Endothelial cell of umbilical vein (primary cell): ENCODE measurements around the gene RCAN1. TPM values are rescaled to one million over a fixed set of nuclear protein-coding genes. Genes with fewer than 3 reads are reported as not detected.

Experiments used
- BruUV-seq: library from RNA; stranded (reverse); fragments of 400-500 nt; replicated peaks from 2 replicates; lab custom pipeline; 2021; lab: Mats Ljungman, UMichigan
- CTCF ChIA-PET: fragments of 300-600, 350-600 bp; sonication (Branson Sonifier 250); formaldehyde crosslinking; loops from one replicate; lab custom pipeline; 2021; ENCODE audit warnings: antibody characterized with exemption, inconsistent platforms; lab: Charles Lee
- POLR2A ChIA-PET: fragments of 300-600, 350-600 bp; sonication (Branson Sonifier 250); formaldehyde crosslinking; loops from one replicate; lab custom pipeline; 2021; ENCODE audit warnings: antibody characterized with exemption, inconsistent platforms; lab: Charles Lee
- DNase-seq: peaks from one replicate; pipeline ENCODE4 v3.0.0-alpha.2; 2011; ENCODE audit warnings: low read depth, low spot score
- FAIRE-seq: peaks from 2 replicates; lab custom pipeline; 2011; peaks lifted over from hg19 to GRCh38; lab: Jason Lieb, UNC
- H2AFZ ChIP-seq: 2 replicates; pipeline ENCODE4 v1.6.0; 2012; ENCODE audit warnings: low read depth, low read length, control low read depth, inconsistent platforms
- H3K27ac ChIP-seq: 2 replicates; pipeline ENCODE4 v1.5.1; 2011; ENCODE audit warnings: low read depth, mild to moderate bottlenecking, control low read depth, low read length, moderate library complexity; ENCODE audit not compliant: insufficient read depth
- H3K27me3 ChIP-seq, 2 experiments: 2 replicates each; pipeline versions ENCODE4 v1.6.0 to v1.6.1; 2011; ENCODE audit warnings: low read length in 2 of 2, mixed read lengths in 1 of 2; ENCODE audit not compliant: control insufficient read depth in 2 of 2, insufficient read depth in 2 of 2
- H3K36me3 ChIP-seq, 2 experiments: 2 replicates in 1 of 2; 3 replicates in 1 of 2; pipeline ENCODE4 v1.5.1; 2011; ENCODE audit warnings: low read length in 2 of 2, mild to moderate bottlenecking in 1 of 2, moderate library complexity in 1 of 2; ENCODE audit not compliant: control insufficient read depth in 2 of 2, insufficient read depth in 2 of 2; ENCODE audit errors: extremely low read depth in 1 of 2
- H3K4me1 ChIP-seq: 3 replicates; pipeline ENCODE4 v1.5.1; 2011; ENCODE audit warnings: mild to moderate bottlenecking, low read length; ENCODE audit not compliant: control insufficient read depth, insufficient read depth; ENCODE audit errors: extremely low read depth
- H3K4me2 ChIP-seq: 2 replicates; pipeline ENCODE4 v1.6.1; 2011; ENCODE audit warnings: low read length, control low read depth, mixed read lengths; ENCODE audit not compliant: insufficient read depth
- H3K4me3 ChIP-seq, 3 experiments: fragments of 200-600 bp in 1 of 3; sonication (generic), shearing (Covaris generic) in 1 of 3; replicated peaks in 1 of 3; 2 replicates each; pipeline ENCODE4 v1.5.1; 2011 to 2016; ENCODE audit warnings: control low read depth in 3 of 3, low read length in 3 of 3, mild to moderate bottlenecking in 2 of 3, inconsistent platforms in 1 of 3, low read depth in 1 of 3, moderate library complexity in 1 of 3; ENCODE audit not compliant: insufficient read depth in 1 of 3
- H3K79me2 ChIP-seq: 2 replicates; pipeline ENCODE4 v1.6.0; 2012; ENCODE audit warnings: low read length, inconsistent platforms; ENCODE audit not compliant: control insufficient read depth, insufficient read depth
- H3K9ac ChIP-seq: replicated peaks from 2 replicates; pipeline ENCODE3; 2011; ENCODE audit warnings: low read length, control low read depth; ENCODE audit not compliant: insufficient read depth; ENCODE audit errors: extremely low read depth
- H3K9me1 ChIP-seq: replicated peaks from 3 replicates; pipeline ENCODE4 v1.6.0; 2011; ENCODE audit warnings: mild to moderate bottlenecking, low read length; ENCODE audit not compliant: control insufficient read depth, insufficient read depth; ENCODE audit errors: extremely low read depth
- H3K9me3 ChIP-seq: replicated peaks from 2 replicates; pipeline ENCODE4 v1.5.1; 2012; ENCODE audit warnings: low read length, inconsistent platforms; ENCODE audit not compliant: control insufficient read depth, insufficient read depth
- H4K20me1 ChIP-seq: replicated peaks from 2 replicates; pipeline ENCODE3; 2011; ENCODE audit warnings: mild to moderate bottlenecking, low read length; ENCODE audit not compliant: control insufficient read depth, insufficient read depth; ENCODE audit errors: extremely low read depth
- CTCF ChIP-seq, 2 donors: IDR thresholded peaks; 1 replicate in 1 of 2; 2 replicates in 1 of 2; pipeline ENCODE4 v1.5.1; 2011; ENCODE audit warnings: low read length in 2 of 2, mild to moderate bottlenecking in 2 of 2, moderate library complexity in 2 of 2, control low read depth in 1 of 2, inconsistent platforms in 1 of 2, low read depth in 1 of 2; ENCODE audit not compliant: insufficient read depth in 1 of 2; ENCODE audit errors: extremely low read depth in 1 of 2
- EZH2 ChIP-seq: IDR thresholded peaks from 2 replicates; pipeline ENCODE4 v1.6.1; 2012; ENCODE audit warnings: borderline replicate concordance, low read depth, mild to moderate bottlenecking, moderate library complexity, low read length, inconsistent platforms; ENCODE audit not compliant: severe bottlenecking
- FOS ChIP-seq: IDR thresholded peaks from 2 replicates; pipeline ENCODE4 v1.6.1; 2011; ENCODE audit warnings: mild to moderate bottlenecking, low read length, moderate library complexity, borderline replicate concordance; ENCODE audit not compliant: insufficient read depth
- GATA2 ChIP-seq: IDR thresholded peaks from 2 replicates; pipeline ENCODE4 v1.7.0; 2011; ENCODE audit warnings: low read depth, mild to moderate bottlenecking, moderate library complexity, mixed read lengths, low read length; ENCODE audit not compliant: insufficient read length, insufficient read depth
- JUN ChIP-seq: IDR thresholded peaks from 2 replicates; pipeline ENCODE4 v1.6.1; 2011; ENCODE audit warnings: borderline replicate concordance, low read depth; ENCODE audit not compliant: insufficient read length, insufficient read depth
- MYC ChIP-seq: IDR thresholded peaks from one replicate; pipeline ENCODE4 v1.6.1; 2011; ENCODE audit warnings: mild to moderate bottlenecking, low read depth, low read length
- POLR2A ChIP-seq: IDR thresholded peaks from 2 replicates; pipeline ENCODE4 v1.6.1; 2012; ENCODE audit warnings: low read depth, mild to moderate bottlenecking, control low read depth, low read length
- POLR2AphosphoS5 ChIP-seq: IDR thresholded peaks from 2 replicates; pipeline ENCODE4 v1.6.1; 2012; ENCODE audit warnings: low read depth, mild to moderate bottlenecking, control low read depth, low read length, moderate library complexity; ENCODE audit not compliant: insufficient read depth
- dilution Hi-C: fragments of 300-500 bp; cut with MboI; formaldehyde crosslinking; loops from one replicate; pipeline ENCODE4 v1.15.0; 2019; ENCODE audit warnings: low sequenced_read_pairs; ENCODE audit not compliant: extremely low pct_ligation_motif_present
- intact Hi-C: fragments of 100-400 bp; cut with micrococcal nuclease; formaldehyde crosslinking; loops from one replicate; pipeline ENCODE4 v1.10.0; 2022
- polyA plus RNA-seq, 4 experiments: library from polyadenylated mRNA; depleted of rRNA in 3 of 4; stranded (reverse) in 3 of 4; unstranded in 1 of 4; fragments of >200 nt; gene quantifications; 2 replicates each; pipeline versions ENCODE4 v1.2.1 to v1.2.3, GENCODE V29; 2011 to 2012; ENCODE audit warnings: missing spikeins in 1 of 4
- total RNA-seq: library from RNA; stranded (reverse); gene quantifications from 2 replicates; pipeline ENCODE4 v1.2.3, GENCODE V29; 2021
- TF ChIP-seq, protein P1 (sequence below): IDR thresholded peaks from 2 replicates; pipeline ENCODE4 v1.6.1; 2011; ENCODE audit not compliant: insufficient read depth, insufficient read length

RCAN1 gene
- total and polyA plus RNA-seq, 2 donors (not counting 3 experiments of a cell fraction or from before 2014, with no cell fraction given): 9.7 to 16.5 TPM

DNA sequence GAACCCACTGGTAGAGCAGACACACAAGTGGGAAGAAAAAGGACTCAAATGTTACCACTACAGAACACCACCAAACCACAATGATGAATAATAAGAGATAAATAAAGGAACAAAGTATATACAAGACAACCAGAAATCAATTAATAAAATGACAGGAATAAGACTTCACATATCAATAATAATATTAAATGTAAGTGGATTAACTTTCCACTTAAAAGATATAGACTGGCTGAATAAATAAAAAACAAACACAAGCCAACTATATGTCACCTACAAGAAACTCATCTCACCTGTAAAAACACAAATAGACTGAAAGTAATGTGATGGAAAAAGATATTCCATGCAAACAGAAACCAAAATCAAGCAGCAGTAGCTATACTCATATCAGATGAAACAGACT, 46.9 kb upstream of the RCAN1 start:
- POLR2A ChIA-PET: no interaction called here
- Histone ChIP-seq H3K36me3 (no peaks in the 10 kb centered on the region), H3K27ac (no peak overlapping the region), H3K9me3 (no peaks in the 10 kb centered on the region), H3K79me2 (no peaks in the 10 kb centered on the region), H3K4me1 (no peaks in the 10 kb centered on the region), H4K20me1 (no peaks in the 10 kb centered on the region), H3K9ac (no peak overlapping the region), H3K27me3 (peaks cover 10 to 23% of the 10 kb centered on the region in 2 experiments), H3K9me1 (no peaks in the 10 kb centered on the region), H2AFZ (no peak overlapping the region), H3K4me3 (no peak overlapping the region), H3K4me2 (no peak overlapping the region)
- CTCF ChIA-PET: no interaction called here
- BruUV-seq: no TSS peak
- DNase-seq (no peak), FAIRE-seq (no peak)
- dilution Hi-C loops: no loop called here
- no peak for TF ChIP-seq GATA2
- TF ChIP-seq MYC: no peak
- no peak for TF ChIP-seq FOS
- TF ChIP-seq CTCF (IDR thresholded peaks at IDR 0.05; ENCODE audit: extremely low read depth in 1 of 2, insufficient read depth in 1 of 2, low read depth in 1 of 2, low read length in 2 of 2): no peak
- TF ChIP-seq, protein P1, sequence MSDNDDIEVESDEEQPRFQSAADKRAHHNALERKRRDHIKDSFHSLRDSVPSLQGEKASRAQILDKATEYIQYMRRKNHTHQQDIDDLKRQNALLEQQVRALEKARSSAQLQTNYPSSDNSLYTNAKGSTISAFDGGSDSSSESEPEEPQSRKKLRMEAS: no peak
- TF ChIP-seq EZH2: no peak
- no peak for TF ChIP-seq POLR2A
- no peak for TF ChIP-seq POLR2AphosphoS5
- TF ChIP-seq JUN: no peak
- intact Hi-C loops: no loop called here
